IMR-90 (cell line): ENCODE data around the gene PDK3.

Source experiments
- MXI1 ChIP-seq: IDR thresholded peaks from 2 replicates; pipeline ENCODE4 v1.6.1; 2012; ENCODE audit warnings: low read depth, mild to moderate bottlenecking, low read length, moderate library complexity, borderline replicate concordance
- NFE2L2 ChIP-seq: fragments of 150-350 bp; IDR thresholded peaks from 2 replicates; pipeline ENCODE4 v1.6.1; 2016; ENCODE audit warnings: low read depth, mild to moderate bottlenecking, low read length
- POLR2A ChIP-seq: IDR thresholded peaks from 2 replicates; pipeline ENCODE4 v1.6.1; 2012; ENCODE audit warnings: mild to moderate bottlenecking, low read depth, low read length
- RCOR1 ChIP-seq: IDR thresholded peaks from 2 replicates; pipeline ENCODE4 v1.6.1; 2012; ENCODE audit warnings: mild to moderate bottlenecking, low read length, improper control_type of control experiment; ENCODE audit not compliant: insufficient replicate concordance
- RFX5 ChIP-seq: IDR thresholded peaks from 2 replicates; pipeline ENCODE4 v1.8.0; 2012; ENCODE audit warnings: low read depth, mild to moderate bottlenecking, low read length, moderate library complexity
- TF ChIP-seq, protein P1 (sequence below): conservative IDR thresholded peaks from 2 replicates; pipeline ENCODE4 v1.5.1; 2012; ENCODE audit warnings: mild to moderate bottlenecking, low read depth, low read length, improper control_type of control experiment

- no peak for TF ChIP-seq NFE2L2
- TF ChIP-seq, protein P1, sequence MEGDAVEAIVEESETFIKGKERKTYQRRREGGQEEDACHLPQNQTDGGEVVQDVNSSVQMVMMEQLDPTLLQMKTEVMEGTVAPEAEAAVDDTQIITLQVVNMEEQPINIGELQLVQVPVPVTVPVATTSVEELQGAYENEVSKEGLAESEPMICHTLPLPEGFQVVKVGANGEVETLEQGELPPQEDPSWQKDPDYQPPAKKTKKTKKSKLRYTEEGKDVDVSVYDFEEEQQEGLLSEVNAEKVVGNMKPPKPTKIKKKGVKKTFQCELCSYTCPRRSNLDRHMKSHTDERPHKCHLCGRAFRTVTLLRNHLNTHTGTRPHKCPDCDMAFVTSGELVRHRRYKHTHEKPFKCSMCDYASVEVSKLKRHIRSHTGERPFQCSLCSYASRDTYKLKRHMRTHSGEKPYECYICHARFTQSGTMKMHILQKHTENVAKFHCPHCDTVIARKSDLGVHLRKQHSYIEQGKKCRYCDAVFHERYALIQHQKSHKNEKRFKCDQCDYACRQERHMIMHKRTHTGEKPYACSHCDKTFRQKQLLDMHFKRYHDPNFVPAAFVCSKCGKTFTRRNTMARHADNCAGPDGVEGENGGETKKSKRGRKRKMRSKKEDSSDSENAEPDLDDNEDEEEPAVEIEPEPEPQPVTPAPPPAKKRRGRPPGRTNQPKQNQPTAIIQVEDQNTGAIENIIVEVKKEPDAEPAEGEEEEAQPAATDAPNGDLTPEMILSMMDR, result no peak
- no peak for TF ChIP-seq POLR2A
- TF ChIP-seq RCOR1, result no peak
- no peak for TF ChIP-seq RFX5
- TF ChIP-seq MXI1, result no peak
These were observed 112.0 kb downstream of the PDK3 start for GRCh38 chrX:24577091-24577490.
